Measurements from ENCODE around the gene MYBPH. TPM values are rescaled to one million over a fixed set of nuclear protein-coding genes. Genes with fewer than 3 reads are reported as not detected.

Gene MYBPH
- total RNA-seq, 6 experiments from 2014 or later, result not detected

DNA sequence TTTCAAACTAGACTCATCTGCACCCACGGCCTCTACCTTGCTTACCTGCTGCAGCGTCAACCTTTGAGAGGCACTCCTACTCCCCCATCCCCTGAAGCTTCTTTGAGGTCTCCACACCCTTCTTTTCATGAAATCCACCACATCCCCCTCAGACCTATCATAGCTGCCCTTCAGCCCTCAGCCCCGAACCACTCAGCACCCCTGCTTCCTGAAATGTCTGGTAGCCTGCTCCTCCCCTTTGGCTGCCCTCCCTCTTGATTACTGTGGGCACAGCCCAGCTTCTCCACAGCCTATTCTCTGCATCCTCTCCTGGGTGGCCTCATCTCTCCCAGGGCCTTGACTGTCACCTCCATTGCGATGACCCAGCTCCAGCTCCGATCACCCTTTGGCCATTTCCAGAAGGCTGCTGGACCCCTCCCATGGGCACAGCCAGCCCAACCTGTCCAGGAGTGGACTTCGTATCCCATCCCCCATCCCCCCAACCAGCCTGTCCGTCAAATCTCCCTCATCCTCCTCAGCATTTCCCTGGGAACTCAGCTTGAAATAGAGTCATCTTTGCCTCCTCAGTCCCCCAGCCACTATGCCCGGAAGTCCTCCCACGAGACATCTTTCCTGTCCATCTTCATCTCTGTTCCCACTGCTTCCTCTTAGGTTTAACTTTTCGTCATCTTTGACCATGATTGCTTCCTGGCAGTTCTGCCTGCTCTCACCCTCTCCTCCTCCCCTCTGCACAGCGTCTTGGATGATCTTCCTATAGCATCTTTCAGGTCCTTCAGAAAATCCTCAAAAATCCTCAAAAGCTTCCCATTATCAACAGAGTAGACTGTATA, 54.2 kb downstream of the MYBPH start:
- peaks cover 41% of the 10 kb centered on the region for H3K27me3 Mint-ChIP-seq (ENCODE audit: insufficient read depth)
- no peaks in the 10 kb centered on the region for H3K36me3 Mint-ChIP-seq (ENCODE audit: low read depth)
- peaks cover 19% of the 10 kb centered on the region for H3K4me1 Mint-ChIP-seq (ENCODE audit: low read depth)
- no peak overlapping the region for H3K27ac Mint-ChIP-seq
- TF ChIP-seq, protein P1, sequence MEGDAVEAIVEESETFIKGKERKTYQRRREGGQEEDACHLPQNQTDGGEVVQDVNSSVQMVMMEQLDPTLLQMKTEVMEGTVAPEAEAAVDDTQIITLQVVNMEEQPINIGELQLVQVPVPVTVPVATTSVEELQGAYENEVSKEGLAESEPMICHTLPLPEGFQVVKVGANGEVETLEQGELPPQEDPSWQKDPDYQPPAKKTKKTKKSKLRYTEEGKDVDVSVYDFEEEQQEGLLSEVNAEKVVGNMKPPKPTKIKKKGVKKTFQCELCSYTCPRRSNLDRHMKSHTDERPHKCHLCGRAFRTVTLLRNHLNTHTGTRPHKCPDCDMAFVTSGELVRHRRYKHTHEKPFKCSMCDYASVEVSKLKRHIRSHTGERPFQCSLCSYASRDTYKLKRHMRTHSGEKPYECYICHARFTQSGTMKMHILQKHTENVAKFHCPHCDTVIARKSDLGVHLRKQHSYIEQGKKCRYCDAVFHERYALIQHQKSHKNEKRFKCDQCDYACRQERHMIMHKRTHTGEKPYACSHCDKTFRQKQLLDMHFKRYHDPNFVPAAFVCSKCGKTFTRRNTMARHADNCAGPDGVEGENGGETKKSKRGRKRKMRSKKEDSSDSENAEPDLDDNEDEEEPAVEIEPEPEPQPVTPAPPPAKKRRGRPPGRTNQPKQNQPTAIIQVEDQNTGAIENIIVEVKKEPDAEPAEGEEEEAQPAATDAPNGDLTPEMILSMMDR (IDR thresholded peaks at IDR 0.05), result no peak
- H3K9me3 Mint-ChIP-seq, result no peaks in the 10 kb centered on the region
- H3K4me3 Mint-ChIP-seq, result no peak overlapping the region
- no peak for DNase-seq

DNA sequence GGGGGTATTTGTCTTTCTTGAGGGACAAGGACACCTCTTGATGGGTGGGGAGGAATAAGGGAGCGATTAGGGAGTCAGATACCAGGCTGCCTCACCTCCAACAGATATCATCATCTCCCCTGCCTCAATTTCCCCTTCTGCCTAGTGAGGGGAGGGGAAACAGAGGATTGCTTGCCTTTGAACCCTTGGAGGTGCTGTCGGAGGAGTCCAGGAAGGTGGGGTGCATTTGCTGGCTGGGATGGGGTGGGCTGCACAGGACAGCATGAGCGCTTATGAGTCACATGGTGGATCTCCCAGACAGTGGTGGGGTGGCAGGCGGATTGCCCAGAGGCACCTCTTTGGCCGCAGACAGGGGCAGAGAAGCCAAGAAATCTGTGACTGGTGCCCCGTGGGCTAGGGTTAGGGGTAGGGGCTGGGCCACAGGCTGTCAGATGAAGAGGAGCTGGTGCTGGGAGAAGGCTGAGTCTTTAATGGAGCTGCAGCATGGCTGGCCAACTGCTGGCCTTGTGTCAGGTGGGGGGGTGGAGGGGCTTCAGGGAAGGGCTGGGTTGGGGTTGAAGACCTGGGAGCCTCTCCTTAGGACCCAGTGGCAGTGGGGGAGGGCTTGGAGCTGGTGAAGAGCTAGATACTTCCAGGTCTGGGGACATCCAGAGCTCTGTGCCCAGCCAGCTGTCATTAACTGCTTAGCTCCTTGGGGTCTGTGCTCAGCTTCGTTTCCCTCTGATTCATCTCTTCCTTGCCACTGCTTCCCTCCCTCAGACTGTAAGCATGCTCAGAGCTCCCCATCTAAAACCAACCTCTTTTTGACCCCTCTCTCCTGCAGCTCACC, 55.1 kb downstream of the MYBPH start:
- Mint-ChIP-seq H3K9me3 (no peaks in the 10 kb centered on the region), H3K27ac (no peak overlapping the region), H3K4me3 (no peak overlapping the region), H3K36me3 (ENCODE audit: low read depth) (no peaks in the 10 kb centered on the region), H3K4me1 (ENCODE audit: low read depth) (peaks cover 10% of the 10 kb centered on the region), H3K27me3 (ENCODE audit: insufficient read depth) (peaks cover 43% of the 10 kb centered on the region)
- TF ChIP-seq, protein P1 (IDR thresholded peaks at IDR 0.05), result no peak
- no peak for DNase-seq

Other genes starting within 250 kb of the MYBPH start
- gene KLHL12, start 248.6 kb downstream of the MYBPH start, total RNA-seq (2021; fragmentation: NEBNext Ultra II Directional; extraction: Animal tissue kit (Norgen Biotek cat#: 25700)), result 10 to 100 TPM; 19.8 to 28.6 (median 23.5) TPM
- gene ADIPOR1, start 217.5 kb downstream of the MYBPH start, total RNA-seq (2021; fragmentation: NEBNext Ultra II Directional; extraction: Animal tissue kit (Norgen Biotek cat#: 25700)), result 100 to 1,000 TPM in 3 of 6 experiments, 10 to 100 TPM in 3; 90.5 to 123 (median 103) TPM
- 100 to 1,000 TPM in 1 of 6 experiments, 10 to 100 TPM in 5; 73.4 to 100 (median 76.4) TPM for gene CYB5R1, start 208.6 kb downstream of the MYBPH start, total RNA-seq (2021; fragmentation: NEBNext Ultra II Directional; extraction: Animal tissue kit (Norgen Biotek cat#: 25700))
- 10 to 100 TPM; 38.6 to 50.6 (median 45.1) TPM for gene TMEM183A, start 168.5 kb downstream of the MYBPH start, total RNA-seq (2021; fragmentation: NEBNext Ultra II Directional; extraction: Animal tissue kit (Norgen Biotek cat#: 25700))
- gene PPFIA4, start 149.3 kb downstream of the MYBPH start, total RNA-seq (2021; fragmentation: NEBNext Ultra II Directional; extraction: Animal tissue kit (Norgen Biotek cat#: 25700)), result 1 to 10 TPM in 1 of 6 experiments, under 1 TPM in 5; 0.37 to 1.3 (median 0.58) TPM
- not detected for gene MYOG, start 89.8 kb downstream of the MYBPH start, total RNA-seq (2021; fragmentation: NEBNext Ultra II Directional; extraction: Animal tissue kit (Norgen Biotek cat#: 25700))
- 1 to 10 TPM in 2 of 6 experiments, under 1 TPM in 4; 0.25 to 5.5 (median 0.53) TPM for gene ADORA1, start 48.1 kb downstream of the MYBPH start, total RNA-seq (2021; fragmentation: NEBNext Ultra II Directional; extraction: Animal tissue kit (Norgen Biotek cat#: 25700))
- gene CHI3L1, start 10.9 kb upstream of the MYBPH start, total RNA-seq (2021; fragmentation: NEBNext Ultra II Directional; extraction: Animal tissue kit (Norgen Biotek cat#: 25700)), result not detected
- gene CHIT1, start 53.8 kb upstream of the MYBPH start, total RNA-seq (2021; fragmentation: NEBNext Ultra II Directional; extraction: Animal tissue kit (Norgen Biotek cat#: 25700)), result not detected
- gene BTG2, start 129.7 kb upstream of the MYBPH start, total RNA-seq (2021; fragmentation: NEBNext Ultra II Directional; extraction: Animal tissue kit (Norgen Biotek cat#: 25700)), result 10 to 100 TPM; 12.7 to 18.5 (median 13.7) TPM
- under 1 TPM; 0.19 to 0.66 (median 0.34) TPM for gene FMOD, start 175.3 kb upstream of the MYBPH start, total RNA-seq (2021; fragmentation: NEBNext Ultra II Directional; extraction: Animal tissue kit (Norgen Biotek cat#: 25700))